HG02623 (cell line): ENCODE measurements around the gene YBEY.
"Not testable (repeated sequence)": the region's sequence is repeated elsewhere in the genome, so short reads cannot be mapped to it uniquely, and the experiment has no call there.

Experiments
- ATAC-seq: cut with Tn5 transposase; IDR thresholded peaks from one replicate; pipeline ENCODE4 v1.9.1; 2021; ENCODE audit warnings: moderate library complexity; ENCODE audit not compliant: unreplicated experiment

YBEY gene

GRCh38 chr21:46299167-46299566, 13.0 kb downstream of the YBEY start:
- no peak for ATAC-seq

DNA sequence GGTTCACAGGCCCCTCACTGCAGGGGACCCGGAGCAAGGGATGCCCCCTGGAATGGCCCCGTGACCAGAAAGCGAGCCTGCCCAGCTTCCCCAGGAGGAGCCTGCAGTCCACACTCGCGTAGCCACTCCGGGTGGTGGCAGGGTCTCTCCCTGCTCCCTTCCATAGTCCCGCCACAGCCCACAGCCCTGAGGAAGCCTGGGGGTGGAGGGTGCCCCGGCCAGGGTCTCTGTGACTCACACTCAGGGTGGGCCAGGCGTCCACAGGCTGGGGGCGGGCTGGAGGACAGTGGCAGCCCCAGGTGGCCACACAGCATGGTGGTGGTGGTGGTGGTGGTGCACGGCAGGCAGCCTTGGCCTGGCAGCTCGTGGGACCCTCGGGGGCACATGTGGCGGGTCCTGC, 15.6 kb downstream of the YBEY start:
- no peak for ATAC-seq

DNA sequence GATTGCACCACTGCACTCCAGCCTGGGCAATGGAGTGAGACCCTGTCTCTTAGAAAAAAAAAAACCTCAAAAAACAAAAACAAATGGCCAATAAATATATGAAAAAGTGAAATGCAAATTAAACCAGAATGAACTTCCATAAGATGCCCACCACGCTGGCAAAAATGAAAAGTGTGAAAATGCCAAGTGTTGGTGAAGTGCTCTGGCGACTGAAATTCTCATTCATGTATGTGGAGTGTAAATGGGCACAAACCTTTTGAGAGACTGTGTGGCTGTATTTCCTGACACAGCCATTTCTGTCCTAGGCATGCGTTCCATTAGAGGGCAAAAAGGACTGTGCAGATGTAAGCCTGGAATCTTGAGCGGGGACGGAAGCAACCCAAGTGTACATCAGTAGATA, 18.3 kb downstream of the YBEY start:
- ATAC-seq = no peak

DNA sequence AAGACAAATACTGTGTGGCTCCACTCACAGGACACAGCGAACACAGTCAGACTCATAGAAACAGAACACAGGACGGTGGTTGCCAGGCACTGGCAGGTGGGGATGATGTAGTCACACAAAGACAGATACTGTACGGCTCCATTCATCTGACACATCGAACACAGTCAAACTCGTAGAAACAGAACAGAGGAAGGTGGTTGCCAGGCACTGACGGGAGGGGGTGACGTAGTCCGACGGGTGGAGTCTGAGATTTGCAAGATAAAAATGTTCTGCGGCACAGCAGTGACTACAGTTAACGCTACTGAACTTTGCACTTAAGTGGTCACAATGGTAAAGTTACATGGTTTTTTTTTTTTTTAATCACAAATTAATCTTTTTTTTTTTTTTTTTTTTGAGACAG, 18.8 kb downstream of the YBEY start:
- no peak for ATAC-seq

DNA sequence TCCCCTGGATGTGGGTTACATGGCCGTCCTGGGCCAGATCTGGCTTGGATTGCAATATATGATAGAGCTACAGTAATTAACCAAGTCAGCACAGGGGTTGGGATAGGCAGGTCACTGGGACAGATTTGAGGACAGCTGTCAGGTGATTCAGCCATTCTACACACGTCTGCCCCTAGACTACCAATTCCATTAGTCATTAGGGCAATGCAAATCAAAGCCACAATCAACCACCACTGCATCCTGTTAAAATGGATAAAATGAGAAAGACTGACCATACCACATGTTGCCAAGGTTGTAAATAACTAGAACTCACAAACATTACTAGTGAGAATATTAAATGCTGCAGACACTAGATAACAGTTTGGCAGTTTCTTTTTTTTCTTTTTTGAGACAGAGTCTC, 21.5 kb downstream of the YBEY start:
- ATAC-seq = no peak

- ATAC-seq = no peak
Observed at GRCh38 chr21:46308431-46308830, 22.3 kb downstream of the YBEY start.

DNA sequence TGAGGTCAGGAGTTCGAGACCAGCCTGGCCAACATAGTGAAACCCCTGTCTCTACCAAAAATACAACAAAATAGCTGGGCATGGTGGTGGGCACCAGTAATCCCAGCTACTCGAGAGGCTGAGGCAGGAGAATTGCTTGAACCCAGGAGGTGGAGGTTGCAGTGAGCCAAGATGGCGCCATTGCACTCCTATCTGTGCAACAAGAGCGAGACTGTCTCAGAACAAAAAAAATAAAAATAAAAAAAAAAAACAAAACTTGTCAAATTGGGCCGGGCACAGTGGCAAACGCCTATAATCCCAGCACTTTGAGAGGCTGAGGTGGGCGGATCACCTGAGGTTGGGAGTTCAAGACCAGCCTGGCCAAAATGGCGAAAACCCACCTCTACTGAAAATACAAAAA, 24.1 kb downstream of the YBEY start:
- ATAC-seq = not testable (repeated sequence)

DNA sequence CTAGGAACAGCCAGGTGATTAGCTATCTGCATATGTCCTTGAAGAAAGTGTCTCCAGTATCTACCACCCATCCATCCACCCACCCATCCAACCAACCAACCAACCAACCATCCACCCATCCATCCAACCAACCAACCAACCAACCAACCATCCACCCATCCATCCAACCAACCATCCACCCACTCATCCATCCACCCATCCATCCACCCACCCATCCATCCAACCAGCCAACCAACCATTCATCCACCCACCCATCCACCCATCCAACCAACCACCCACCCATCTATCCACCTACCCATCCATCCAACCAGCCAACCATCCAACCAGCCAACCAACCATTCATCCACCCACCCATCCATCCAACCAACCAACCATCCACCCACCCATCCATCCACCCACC, 25.4 kb downstream of the YBEY start:
- no peak for ATAC-seq

GRCh38 chr21:46312949-46313348, 26.8 kb downstream of the YBEY start:
- ATAC-seq = no peak

GRCh38 chr21:46314441-46315020, 28.4 kb downstream of the YBEY start:
- ATAC-seq = no peak

DNA sequence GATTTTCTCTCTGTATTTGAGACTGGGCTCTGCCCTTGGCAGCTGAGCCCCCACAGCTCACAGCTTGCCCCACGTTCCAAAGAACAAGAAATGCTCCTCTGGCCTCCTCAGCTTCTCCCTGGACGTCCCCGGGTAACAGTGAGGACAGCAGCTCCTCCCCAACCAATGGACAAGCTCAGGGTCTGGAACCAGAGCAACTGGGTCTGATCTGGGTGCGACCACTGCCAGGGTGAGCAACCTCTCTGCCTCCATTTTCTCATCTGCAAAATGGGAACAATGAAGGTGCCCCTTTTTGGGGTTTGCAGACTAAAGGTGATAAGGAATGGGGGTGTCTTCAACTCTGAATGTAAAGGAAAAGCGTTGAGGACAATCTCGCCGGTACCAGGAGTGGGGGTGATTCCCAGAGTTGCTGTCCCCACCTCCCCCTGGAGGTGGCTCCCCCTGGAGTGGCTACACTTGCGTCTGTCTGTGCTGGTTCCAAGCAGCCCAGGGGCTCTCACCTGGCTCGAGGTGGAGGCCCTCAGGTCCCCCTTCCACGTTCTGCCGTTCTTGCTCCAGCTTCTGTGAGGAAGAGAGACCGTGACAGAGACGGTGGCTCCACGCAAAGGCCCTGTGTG, 30.7 kb downstream of the YBEY start:
- ATAC-seq = no peak

- ATAC-seq = no peak
Observed at GRCh38 chr21:46317710-46318463, 31.7 kb downstream of the YBEY start.

GRCh38 chr21:46318464-46318845, 32.3 kb downstream of the YBEY start:
- no peak for ATAC-seq

DNA sequence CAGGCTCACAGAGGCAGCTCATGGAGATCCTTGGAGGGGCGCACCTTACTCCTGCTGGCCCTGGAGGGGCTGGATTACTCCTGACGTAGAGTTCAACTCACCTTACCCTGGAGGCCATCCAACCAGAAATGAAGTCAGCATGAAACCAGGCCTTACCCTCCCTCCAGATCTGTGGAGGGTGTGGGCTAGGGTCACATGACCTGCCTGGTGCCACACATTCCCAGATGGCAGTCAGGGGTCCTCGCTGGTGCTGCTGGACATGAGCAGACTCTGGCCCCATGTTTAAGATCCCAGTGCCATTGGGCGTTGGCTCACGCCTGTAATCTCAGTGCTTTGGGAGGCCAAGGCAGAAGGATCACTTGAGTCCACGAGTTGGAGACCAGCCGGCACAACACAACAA, 33.0 kb downstream of the YBEY start:
- ATAC-seq = no peak

DNA sequence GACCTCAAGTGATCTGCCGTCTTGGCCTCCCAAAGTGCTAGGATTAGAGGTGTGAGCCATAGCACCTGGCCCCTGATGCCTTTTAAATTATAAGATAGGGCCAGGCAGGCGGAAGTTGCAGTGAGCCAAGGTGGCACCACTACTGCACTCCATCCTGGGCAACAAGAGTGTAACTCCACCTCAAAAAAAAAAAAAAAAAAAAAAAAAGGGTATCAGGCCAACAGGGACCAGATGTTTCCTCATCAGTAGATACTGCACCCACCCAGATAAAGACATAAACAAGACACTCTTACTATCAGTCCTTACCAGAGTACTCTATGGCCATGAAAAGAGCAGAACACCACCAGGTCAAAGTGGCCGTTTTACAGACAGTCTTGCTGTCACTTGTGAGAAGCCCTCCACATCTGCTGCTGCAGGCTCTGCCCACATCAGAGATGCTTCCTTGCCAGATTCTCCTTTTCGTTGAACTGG, 34.2 kb downstream of the YBEY start:
- no peak for ATAC-seq

GRCh38 chr21:46322351-46323226, 36.4 kb downstream of the YBEY start:
- ATAC-seq = no peak

DNA sequence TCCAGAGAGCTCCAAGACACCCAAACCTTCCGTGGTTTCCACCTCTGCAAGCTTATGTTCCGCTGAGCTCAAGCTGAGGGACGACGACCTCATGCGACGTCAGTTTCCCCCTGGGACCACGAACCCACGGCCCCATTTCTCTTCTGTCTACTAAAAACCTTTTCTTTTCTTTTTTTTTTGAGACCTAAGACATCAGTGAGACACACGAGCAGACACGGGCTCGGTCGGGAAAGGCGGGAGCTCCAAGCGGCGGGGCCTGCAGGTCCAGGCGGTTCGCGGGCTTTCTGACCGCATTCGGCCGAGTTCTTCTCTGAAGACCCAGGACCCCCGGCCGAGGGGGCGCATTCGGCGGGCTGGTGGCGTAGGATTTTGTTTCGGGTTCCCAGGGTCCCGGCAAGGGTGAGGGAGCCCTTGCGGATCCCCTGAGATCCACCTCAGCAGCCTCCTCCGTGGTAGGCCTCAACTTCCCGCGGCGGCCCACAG, 37.1 kb downstream of the YBEY start:
- no peak for ATAC-seq

DNA sequence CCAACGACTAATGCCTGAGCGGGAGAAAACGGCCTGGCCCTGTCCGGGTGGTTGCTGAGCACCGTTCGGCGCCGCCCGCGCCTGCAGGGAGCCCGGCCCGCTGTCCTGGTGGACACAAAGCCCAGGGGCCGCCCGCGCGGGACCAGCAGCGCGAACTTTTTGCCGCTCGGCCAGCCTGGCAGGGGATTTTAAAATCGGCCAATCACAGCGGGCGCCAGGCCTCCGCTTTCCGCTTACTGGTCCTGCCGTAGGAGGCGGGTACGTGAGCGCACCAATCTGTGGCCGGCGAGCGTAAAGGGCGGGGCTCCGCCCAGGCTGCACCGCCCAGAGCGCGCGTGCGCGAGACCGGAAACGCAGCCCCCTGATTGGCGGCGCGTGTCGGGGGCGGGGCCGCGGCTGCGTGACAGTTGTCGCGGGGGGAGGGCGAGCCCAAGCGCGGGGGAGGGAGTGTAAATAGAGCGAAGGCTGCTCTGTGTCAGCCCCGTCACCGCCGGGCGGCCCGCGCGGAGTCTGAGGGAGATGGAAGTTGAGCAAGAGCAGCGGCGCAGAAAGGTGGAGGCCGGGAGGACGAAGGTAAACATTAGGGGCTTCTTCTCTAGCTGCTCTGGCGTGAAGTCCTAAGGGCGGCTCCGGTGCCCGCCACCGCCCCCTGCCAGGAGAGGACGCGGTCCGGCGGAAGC, 37.7 kb downstream of the YBEY start, which contains the start of the genes C21orf58 and PCNT:
TSS of gene C21orf58 (minus strand) at position 161 of the 680 bp plus-strand sequence. CDS start 1,132 bp downstream, outside the sequence.
TSS of gene PCNT (plus strand) at position 447 of the 680 bp plus-strand sequence. CDS start at position 520, 73 bp downstream.
- peak; percentile 83 for ATAC-seq

GRCh38 chr21:46324390-46325072, 38.4 kb downstream of the YBEY start:
- ATAC-seq = peak; percentile 51
